ENCODE data around the gene ZNF462. TPM values are rescaled to one million over a fixed set of nuclear protein-coding genes. Genes with fewer than 3 reads are reported as not detected.

ZNF462 gene
- total RNA-seq, 2 experiments from 2014 or later, result 1.1 to 1.3 TPM

DNA sequence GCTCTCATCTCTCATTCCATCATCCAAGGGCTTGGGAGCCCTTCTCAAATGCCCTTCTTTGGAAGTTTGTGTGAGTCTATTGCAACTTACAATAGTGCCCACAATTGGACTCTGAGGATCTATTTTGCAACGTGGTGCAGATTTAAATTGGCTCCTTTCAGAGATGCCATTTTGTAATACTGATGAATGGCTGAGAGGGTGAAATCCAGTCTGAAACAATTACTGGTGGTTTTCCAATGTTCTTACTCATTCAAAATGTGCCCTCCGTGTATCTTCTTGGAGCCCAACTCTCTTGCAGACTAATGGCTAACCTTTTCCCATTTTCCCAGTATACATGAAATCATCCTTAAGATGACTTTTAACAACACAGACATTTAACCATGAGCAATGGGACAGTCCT is 6.1 kb downstream of the ZNF462 start:
- no peak overlapping the region for H3K4me3 Mint-ChIP-seq
- Histone ChIP-seq H3K36me3 (ENCODE audit: insufficient read depth, low read length) (no peaks in the 10 kb centered on the region), H3K9me3 (ENCODE audit: control insufficient read depth in 1 of 2, insufficient read depth in 1 of 2, low read length in 2 of 2) (peaks cover 0 to 6% of the 10 kb centered on the region in 2 experiments)

GRCh38 chr9:106869458-106869857 is 6.5 kb downstream of the ZNF462 start:
- H3K4me1 Mint-ChIP-seq (ENCODE audit: low read depth), result peaks cover 4% of the 10 kb centered on the region
- no peak for TF ChIP-seq CTCF (IDR thresholded peaks at IDR 0.05)
- intact Hi-C loops (cut with DNase I, micrococcal nuclease), result no loop called here
- Histone ChIP-seq H3K9me3 (ENCODE audit: control insufficient read depth in 1 of 2, insufficient read depth in 1 of 2, low read length in 2 of 2) (peaks cover 0 to 2% of the 10 kb centered on the region in 2 experiments), H3K4me3 (ENCODE audit: low read length) (no peak overlapping the region), H3K27ac (ENCODE audit: low read depth in 1 of 2, low read length in 2 of 2) (no peak overlapping the region), H3K36me3 (ENCODE audit: insufficient read depth, low read length) (no peaks in the 10 kb centered on the region), H3K27me3 (ENCODE audit: control insufficient read depth in 1 of 2, insufficient read depth in 2 of 2, low read length in 2 of 2) (peaks cover 6 to 16% of the 10 kb centered on the region in 2 experiments), H3K4me1 (ENCODE audit: insufficient read depth, low read length) (no peaks in the 10 kb centered on the region)
- DNase-seq, result no peak
- no peaks in the 10 kb centered on the region for H3K36me3 Mint-ChIP-seq (ENCODE audit: low read depth)
- peaks cover 21% of the 10 kb centered on the region for H3K27me3 Mint-ChIP-seq
- H3K4me3 Mint-ChIP-seq, result no peak overlapping the region
- POLR2A ChIA-PET, result no interaction called here
- no peak for ATAC-seq (ENCODE audit: poor library complexity)
- H3K27ac Mint-ChIP-seq, result no peak overlapping the region
- no peaks in the 10 kb centered on the region for H3K9me3 Mint-ChIP-seq
- CTCF ChIA-PET, result no interaction called here

More for the DNA sequence above, 6.1 kb downstream of the ZNF462 start:
- ChIA-PET CTCF (no interaction called here), POLR2A (no interaction called here)
- intact Hi-C loops (cut with DNase I, micrococcal nuclease), result no loop called here
- Histone ChIP-seq H3K27ac (ENCODE audit: low read depth in 1 of 2, low read length in 2 of 2) (no peak overlapping the region), H3K27me3 (ENCODE audit: control insufficient read depth in 1 of 2, insufficient read depth in 2 of 2, low read length in 2 of 2) (peaks cover 11 to 20% of the 10 kb centered on the region in 2 experiments), H3K4me3 (ENCODE audit: low read length) (no peak overlapping the region), H3K4me1 (ENCODE audit: insufficient read depth, low read length) (no peaks in the 10 kb centered on the region)
- no peak for TF ChIP-seq CTCF (IDR thresholded peaks at IDR 0.05)
- H3K4me1 Mint-ChIP-seq (ENCODE audit: low read depth), result peaks cover 4% of the 10 kb centered on the region
- ATAC-seq (ENCODE audit: poor library complexity) (no peak), DNase-seq (no peak)
- no peak overlapping the region for H3K27ac Mint-ChIP-seq
- H3K9me3 Mint-ChIP-seq, result no peaks in the 10 kb centered on the region
- peaks cover 25% of the 10 kb centered on the region for H3K27me3 Mint-ChIP-seq
- H3K36me3 Mint-ChIP-seq (ENCODE audit: low read depth), result no peaks in the 10 kb centered on the region

GRCh38 chr9:106872641-106873040 is 9.7 kb downstream of the ZNF462 start:
- Mint-ChIP-seq H3K4me1 (ENCODE audit: low read depth) (no peaks in the 10 kb centered on the region), H3K9me3 (no peaks in the 10 kb centered on the region), H3K27me3 (no peaks in the 10 kb centered on the region), H3K27ac (no peak overlapping the region), H3K36me3 (ENCODE audit: low read depth) (no peaks in the 10 kb centered on the region), H3K4me3 (no peak overlapping the region)
- no peak for TF ChIP-seq CTCF (IDR thresholded peaks at IDR 0.05)
- no peak overlapping the region for H3K4me3 ChIP-seq (ENCODE audit: low read length)
- ChIA-PET POLR2A (no interaction called here), CTCF (no interaction called here)
- ATAC-seq (ENCODE audit: poor library complexity) (no peak), DNase-seq (no peak)
- no peak overlapping the region for H3K27ac ChIP-seq (ENCODE audit: low read depth in 1 of 2, low read length in 2 of 2)
- no peaks in the 10 kb centered on the region for H3K27me3 ChIP-seq (ENCODE audit: control insufficient read depth in 1 of 2, insufficient read depth in 2 of 2, low read length in 2 of 2)
- no peaks in the 10 kb centered on the region for H3K9me3 ChIP-seq (ENCODE audit: control insufficient read depth in 1 of 2, insufficient read depth in 1 of 2, low read length in 2 of 2)
- intact Hi-C loops (cut with DNase I, micrococcal nuclease), result no loop called here
- H3K4me1 ChIP-seq (ENCODE audit: insufficient read depth, low read length), result no peaks in the 10 kb centered on the region
- no peaks in the 10 kb centered on the region for H3K36me3 ChIP-seq (ENCODE audit: insufficient read depth, low read length)
